Measurements from ENCODE around the gene TBC1D14. TPM values are rescaled to one million over a fixed set of nuclear protein-coding genes. Genes with fewer than 3 reads are reported as not detected.
"Not testable (repeated sequence)": the region's sequence is repeated elsewhere in the genome, so short reads cannot be mapped to it uniquely, and the experiment has no call there.

The TBC1D14 gene
- total RNA-seq, 1 experiment from 2014 or later = 35.2 TPM

DNA sequence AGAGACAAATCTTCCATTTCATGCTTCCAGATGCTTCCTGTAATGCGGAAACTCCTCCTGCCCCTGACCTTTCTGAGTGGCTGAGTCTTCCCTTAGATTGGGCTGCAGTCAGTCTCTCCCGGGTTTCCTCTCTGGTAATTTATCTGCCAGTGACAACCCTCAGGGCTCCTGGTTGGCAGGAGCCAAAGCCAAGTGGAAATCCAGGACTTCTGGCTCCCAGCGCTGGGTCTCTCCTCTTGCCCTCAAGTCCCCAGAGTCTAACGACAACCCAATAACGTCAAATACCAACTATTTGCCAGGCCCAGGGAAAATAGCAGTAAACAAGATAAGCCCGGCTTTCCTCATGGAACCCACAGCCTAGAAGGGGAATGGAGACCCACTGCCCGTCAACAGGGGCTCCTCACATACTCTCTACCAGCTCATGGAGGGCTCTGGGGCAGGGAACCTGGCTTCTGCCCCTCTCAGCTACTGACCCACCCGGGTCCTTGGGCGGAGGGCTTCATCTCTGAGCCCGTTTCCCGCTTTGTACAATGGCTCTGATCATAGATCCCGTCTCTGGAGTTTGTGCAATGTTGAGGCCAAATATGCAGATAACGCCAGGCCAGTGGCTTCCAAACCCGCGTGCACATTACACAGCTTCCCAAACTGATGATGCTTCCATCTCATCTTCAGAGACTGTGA, 1.1 kb upstream of the TBC1D14 start:
- H3K4me2 ChIP-seq (ENCODE audit: low read depth, low read length, poor library complexity, severe bottlenecking) = peak overlapping the region; percentile 95
- no peak overlapping the region for H3K27ac ChIP-seq (ENCODE audit: low read length)

DNA sequence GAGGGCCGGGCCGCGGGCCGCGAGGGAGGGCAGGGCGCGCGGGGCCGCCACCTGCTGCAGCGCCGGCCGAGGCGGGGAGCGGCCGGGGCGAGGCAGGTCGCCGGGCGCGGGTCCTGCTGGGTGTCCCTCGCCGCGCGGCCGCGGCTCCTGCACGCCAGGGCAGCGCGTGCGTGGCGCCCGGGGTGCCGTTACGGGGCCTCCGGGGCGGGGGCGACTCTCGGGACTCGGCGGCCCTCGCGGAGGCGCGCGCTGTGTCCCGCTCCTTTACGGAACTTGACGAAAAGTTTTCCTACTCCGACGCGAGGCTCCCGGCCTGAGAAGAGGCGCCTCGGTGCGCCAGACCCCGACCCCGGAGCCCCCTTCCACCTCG, 329 bp downstream of the TBC1D14 start:
- peaks cover 16% of the 10 kb centered on the region; the same call in 1 of the 2 replicates for H4K20me1 ChIP-seq (ENCODE audit: insufficient read depth, low read depth, low read length)
- no peak overlapping the region for H2AFZ ChIP-seq (ENCODE audit: low read length)
- no peaks in the 10 kb centered on the region for H3K9me3 ChIP-seq (ENCODE audit: low read length)
- no peaks in the 10 kb centered on the region for H3K9me2 ChIP-seq (replicated peaks; ENCODE audit: insufficient read depth, low read length)
- no peaks in the 10 kb centered on the region for H3K27me3 ChIP-seq (ENCODE audit: low read length)
- H3K79me2 ChIP-seq (ENCODE audit: low read length) = no peaks in the 10 kb centered on the region
- peaks cover 17% of the 10 kb centered on the region for H3K4me1 ChIP-seq (ENCODE audit: low read length)
- H3K36me3 ChIP-seq (ENCODE audit: insufficient read depth, low read length) = no peaks in the 10 kb centered on the region
- H3K9ac ChIP-seq (ENCODE audit: low read length) = peak overlapping the region; percentile 76
- no peak overlapping the region for H3K27ac ChIP-seq (ENCODE audit: low read length)
- H3K4me2 ChIP-seq (ENCODE audit: low read depth, low read length, poor library complexity, severe bottlenecking) = peak overlapping the region; percentile 97
- peak overlapping the region; percentile 82 for H3K4me3 ChIP-seq (ENCODE audit: low read length)
- DNase-seq = peak; percentile 67

More for the DNA sequence above, 1.1 kb upstream of the TBC1D14 start:
- DNase-seq = no peak
- peak overlapping the region; percentile 82 for H3K4me3 ChIP-seq (ENCODE audit: low read length)
- peak overlapping the region; percentile 90 for H3K9ac ChIP-seq (ENCODE audit: low read length)
- no peaks in the 10 kb centered on the region for H3K36me3 ChIP-seq (ENCODE audit: insufficient read depth, low read length)
- no peaks in the 10 kb centered on the region for H3K27me3 ChIP-seq (ENCODE audit: low read length)
- H3K79me2 ChIP-seq (ENCODE audit: low read length) = no peaks in the 10 kb centered on the region
- H3K9me3 ChIP-seq (ENCODE audit: low read length) = no peaks in the 10 kb centered on the region
- H4K20me1 ChIP-seq (ENCODE audit: insufficient read depth, low read depth, low read length) = peaks cover 16% of the 10 kb centered on the region; the same call in 1 of the 2 replicates
- no peaks in the 10 kb centered on the region for H3K9me2 ChIP-seq (replicated peaks; ENCODE audit: insufficient read depth, low read length)
- H2AFZ ChIP-seq (ENCODE audit: low read length) = peak overlapping the region; percentile 70
- peaks cover 17% of the 10 kb centered on the region for H3K4me1 ChIP-seq (ENCODE audit: low read length)

DNA sequence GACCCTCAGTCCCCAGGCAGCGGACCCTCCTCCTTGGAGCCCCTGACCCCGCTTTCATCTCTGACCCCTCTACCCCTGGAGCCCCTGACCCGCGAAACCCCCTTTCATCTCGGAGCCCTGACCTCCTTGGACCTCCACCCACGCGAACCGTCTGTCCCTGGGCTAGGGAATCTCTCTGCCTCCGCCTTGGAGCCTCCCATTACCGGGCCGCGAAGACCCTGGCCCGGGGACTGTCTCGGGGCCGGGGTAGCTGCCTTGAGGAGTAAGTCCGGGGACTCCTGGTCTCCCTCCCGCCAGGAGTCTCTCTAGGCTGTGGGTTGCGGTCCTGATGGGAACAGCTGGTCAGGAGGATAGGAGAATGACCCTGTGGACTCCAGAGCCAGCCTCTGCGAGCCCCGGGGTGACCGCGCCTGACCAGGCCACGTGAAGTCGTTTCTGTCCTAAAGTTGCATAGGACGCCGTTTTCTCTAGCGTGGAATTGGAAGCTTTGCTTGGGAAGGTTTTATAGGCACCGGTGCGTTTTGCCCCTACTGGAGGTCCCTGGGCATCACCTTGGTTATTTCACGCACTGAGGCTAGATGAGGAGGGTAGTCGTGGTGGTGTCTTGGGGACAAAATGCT, 824 bp downstream of the TBC1D14 start:
- peak overlapping the region; percentile 82 for H3K4me3 ChIP-seq (ENCODE audit: low read length)
- H2AFZ ChIP-seq (ENCODE audit: low read length) = no peak overlapping the region
- H4K20me1 ChIP-seq (ENCODE audit: insufficient read depth, low read depth, low read length) = peaks cover 20% of the 10 kb centered on the region; the same call in 1 of the 2 replicates
- no peaks in the 10 kb centered on the region for H3K36me3 ChIP-seq (ENCODE audit: insufficient read depth, low read length)
- H3K9me3 ChIP-seq (ENCODE audit: low read length) = no peaks in the 10 kb centered on the region
- DNase-seq = peak; percentile 58
- H3K4me2 ChIP-seq (ENCODE audit: low read depth, low read length, poor library complexity, severe bottlenecking) = peak overlapping the region; percentile 97
- no peak overlapping the region for H3K27ac ChIP-seq (ENCODE audit: low read length)
- no peaks in the 10 kb centered on the region for H3K79me2 ChIP-seq (ENCODE audit: low read length)
- no peaks in the 10 kb centered on the region for H3K9me2 ChIP-seq (replicated peaks; ENCODE audit: insufficient read depth, low read length)
- H3K9ac ChIP-seq (ENCODE audit: low read length) = peak overlapping the region; percentile 76
- peaks cover 17% of the 10 kb centered on the region for H3K4me1 ChIP-seq (ENCODE audit: low read length)
- H3K27me3 ChIP-seq (ENCODE audit: low read length) = no peaks in the 10 kb centered on the region

DNA sequence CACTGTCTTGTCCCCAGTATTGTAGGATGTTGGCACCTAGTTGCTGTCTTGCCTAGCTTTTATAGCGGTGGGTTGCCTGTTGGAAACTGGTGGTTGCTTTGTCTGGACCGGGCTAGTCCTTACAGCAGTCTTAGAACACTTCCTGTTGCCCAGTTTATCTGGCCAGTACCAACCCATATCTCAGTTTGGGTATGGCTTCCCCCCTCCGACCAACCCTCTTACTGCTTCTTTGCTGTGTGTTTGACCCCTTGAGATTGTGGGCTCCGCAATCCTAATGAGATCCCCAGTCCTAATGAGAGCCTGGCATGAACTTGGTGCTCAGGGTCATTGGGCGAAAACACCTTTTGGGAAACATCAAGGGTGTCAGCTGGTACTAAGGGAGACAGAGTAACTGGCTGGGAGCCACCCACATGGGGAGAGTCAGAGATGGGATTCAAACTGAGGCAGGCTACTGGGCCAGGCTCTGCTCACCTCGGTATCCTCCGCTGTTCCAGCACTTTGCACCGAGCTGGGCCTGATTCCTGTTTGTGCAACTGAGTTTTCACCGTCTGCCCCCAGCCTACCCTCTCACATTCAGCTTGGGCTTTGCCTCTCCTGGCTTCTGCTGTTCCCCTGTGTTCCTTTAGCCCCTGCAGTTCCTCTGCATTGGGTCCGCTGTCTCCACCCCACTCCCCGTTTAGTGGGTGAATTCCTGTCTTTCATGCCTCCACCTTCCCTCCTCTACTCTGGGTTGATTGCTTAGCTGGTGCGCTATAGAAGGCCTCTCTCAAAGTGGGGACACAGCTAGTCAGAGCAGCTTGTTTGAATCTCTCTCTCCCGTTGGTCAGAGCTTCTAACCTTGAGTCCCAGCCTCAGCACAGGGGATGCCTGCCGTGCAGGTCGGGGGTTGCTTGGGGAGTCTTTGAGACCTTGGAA, 1.6 kb downstream of the TBC1D14 start:
- DNase-seq = no peak
- Histone ChIP-seq H3K27me3 (ENCODE audit: low read length) (no peaks in the 10 kb centered on the region), H3K36me3 (ENCODE audit: insufficient read depth, low read length) (no peaks in the 10 kb centered on the region), H3K9me3 (ENCODE audit: low read length) (no peaks in the 10 kb centered on the region), H3K9ac (ENCODE audit: low read length) (no peak overlapping the region), H3K27ac (ENCODE audit: low read length) (no peak overlapping the region), H3K9me2 (replicated peaks; ENCODE audit: insufficient read depth, low read length) (no peaks in the 10 kb centered on the region), H4K20me1 (ENCODE audit: insufficient read depth, low read depth, low read length) (peaks cover 22% of the 10 kb centered on the region; the same call in 1 of the 2 replicates), H3K79me2 (ENCODE audit: low read length) (no peaks in the 10 kb centered on the region), H3K4me3 (ENCODE audit: low read length) (peak overlapping the region; percentile 82; the same call in 1 of the 2 replicates), H3K4me1 (ENCODE audit: low read length) (peaks cover 17% of the 10 kb centered on the region), H2AFZ (ENCODE audit: low read length) (no peak overlapping the region), H3K4me2 (ENCODE audit: low read depth, low read length, poor library complexity, severe bottlenecking) (peak overlapping the region; percentile 97)

DNA sequence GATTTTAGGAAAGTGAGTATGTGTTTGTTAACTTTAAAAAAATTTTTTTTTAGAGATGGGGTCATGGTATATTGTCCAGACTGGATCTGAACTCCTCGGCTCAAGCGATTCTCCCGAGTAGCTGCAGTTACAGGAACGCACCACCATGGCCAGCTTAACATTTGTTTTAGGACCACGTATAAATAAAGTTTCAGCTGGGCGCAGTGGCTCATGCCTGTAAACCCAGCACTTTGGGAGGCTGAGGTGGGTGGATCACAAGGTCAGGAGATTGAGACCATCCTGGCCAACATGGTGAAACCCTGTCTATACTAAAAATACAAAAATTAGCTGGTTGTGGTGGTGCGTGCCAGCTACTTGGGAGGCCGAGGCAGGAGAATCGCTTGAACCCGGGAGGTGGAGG, 2.3 kb downstream of the TBC1D14 start:
- H2AFZ ChIP-seq (ENCODE audit: low read length); H3K9ac ChIP-seq (ENCODE audit: low read length); H3K27ac ChIP-seq (ENCODE audit: low read length); H3K4me2 ChIP-seq (ENCODE audit: low read depth, low read length, poor library complexity, severe bottlenecking); H3K4me3 ChIP-seq (ENCODE audit: low read length); H3K9me3 ChIP-seq (ENCODE audit: low read length); DNase-seq; H3K79me2 ChIP-seq (ENCODE audit: low read length); H3K9me2 ChIP-seq (replicated peaks; ENCODE audit: insufficient read depth, low read length); H3K27me3 ChIP-seq (ENCODE audit: low read length); H3K36me3 ChIP-seq (ENCODE audit: insufficient read depth, low read length): not testable (repeated sequence)
- peaks cover 22% of the 10 kb centered on the region; the same call in 1 of the 2 replicates for H4K20me1 ChIP-seq (ENCODE audit: insufficient read depth, low read depth, low read length)
- peaks cover 17% of the 10 kb centered on the region for H3K4me1 ChIP-seq (ENCODE audit: low read length)

DNA sequence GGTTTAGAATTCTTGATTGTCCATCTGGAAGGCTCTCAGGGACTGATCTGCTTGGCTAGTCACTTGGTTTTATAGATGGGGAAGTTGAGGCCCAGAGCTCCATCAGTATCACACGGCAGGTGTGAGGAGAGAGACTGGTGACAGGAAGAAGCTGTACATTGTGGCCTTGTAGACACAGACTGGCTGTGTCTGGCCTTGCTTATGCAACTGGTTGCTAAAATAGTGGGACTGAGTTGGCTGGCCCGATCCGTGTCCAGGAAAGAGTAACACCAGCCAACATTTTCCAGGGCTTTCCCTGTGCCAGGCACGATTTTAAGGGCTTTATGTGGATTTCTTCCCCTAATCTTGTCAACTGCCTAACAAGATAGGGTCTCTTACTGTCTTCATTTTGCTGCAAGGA, 2.8 kb downstream of the TBC1D14 start:
- H3K4me2 ChIP-seq (ENCODE audit: low read depth, low read length, poor library complexity, severe bottlenecking) = no peak overlapping the region
- H3K9me2 ChIP-seq (replicated peaks; ENCODE audit: insufficient read depth, low read length) = no peaks in the 10 kb centered on the region
- H3K36me3 ChIP-seq (ENCODE audit: insufficient read depth, low read length) = no peaks in the 10 kb centered on the region
- H3K79me2 ChIP-seq (ENCODE audit: low read length) = no peaks in the 10 kb centered on the region
- H3K9me3 ChIP-seq (ENCODE audit: low read length) = no peaks in the 10 kb centered on the region
- no peak overlapping the region for H3K27ac ChIP-seq (ENCODE audit: low read length)
- H3K4me1 ChIP-seq (ENCODE audit: low read length) = peaks cover 17% of the 10 kb centered on the region
- H4K20me1 ChIP-seq (ENCODE audit: insufficient read depth, low read depth, low read length) = peaks cover 22% of the 10 kb centered on the region; the same call in 1 of the 2 replicates
- H3K4me3 ChIP-seq (ENCODE audit: low read length) = no peak overlapping the region
- no peaks in the 10 kb centered on the region for H3K27me3 ChIP-seq (ENCODE audit: low read length)
- H2AFZ ChIP-seq (ENCODE audit: low read length) = no peak overlapping the region
- no peak overlapping the region for H3K9ac ChIP-seq (ENCODE audit: low read length)
- DNase-seq = no peak

DNA sequence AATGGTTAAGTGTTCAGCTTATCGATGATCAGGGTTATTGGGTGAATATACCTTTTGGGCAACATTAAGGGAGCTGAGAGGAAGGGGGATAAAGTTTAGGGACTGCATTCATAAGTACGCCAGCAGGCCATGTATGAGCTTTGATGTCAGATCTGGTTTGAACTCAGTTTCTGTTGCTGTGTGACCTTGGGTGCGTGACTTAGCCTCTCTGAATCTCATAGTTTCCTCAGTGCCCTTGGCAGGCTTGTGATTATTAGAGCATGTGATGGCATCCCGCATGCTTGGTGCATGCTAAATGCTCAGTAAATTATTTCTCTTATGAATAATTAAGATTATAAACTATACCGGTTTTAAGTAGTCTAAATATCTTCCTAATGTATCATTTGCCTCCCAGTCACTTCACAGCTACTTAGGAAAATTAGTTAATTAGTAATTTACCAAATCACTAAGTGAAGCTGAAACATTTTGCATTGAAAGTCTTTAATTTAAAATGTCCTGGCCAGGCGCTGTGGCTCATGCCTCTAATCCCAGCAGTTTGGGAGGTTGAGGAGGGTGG, 3.8 kb downstream of the TBC1D14 start:
- H3K4me3 ChIP-seq (ENCODE audit: low read length) = no peak overlapping the region
- H3K27ac ChIP-seq (ENCODE audit: low read length) = no peak overlapping the region
- no peaks in the 10 kb centered on the region for H3K79me2 ChIP-seq (ENCODE audit: low read length)
- H2AFZ ChIP-seq (ENCODE audit: low read length) = no peak overlapping the region
- H3K36me3 ChIP-seq (ENCODE audit: insufficient read depth, low read length) = no peaks in the 10 kb centered on the region
- H3K4me1 ChIP-seq (ENCODE audit: low read length) = peaks cover 14% of the 10 kb centered on the region
- H3K9me3 ChIP-seq (ENCODE audit: low read length) = no peaks in the 10 kb centered on the region
- no peak for DNase-seq
- peaks cover 27% of the 10 kb centered on the region; the same call in 1 of the 2 replicates for H4K20me1 ChIP-seq (ENCODE audit: insufficient read depth, low read depth, low read length)
- no peaks in the 10 kb centered on the region for H3K9me2 ChIP-seq (replicated peaks; ENCODE audit: insufficient read depth, low read length)
- H3K4me2 ChIP-seq (ENCODE audit: low read depth, low read length, poor library complexity, severe bottlenecking) = no peak overlapping the region
- H3K9ac ChIP-seq (ENCODE audit: low read length) = no peak overlapping the region
- H3K27me3 ChIP-seq (ENCODE audit: low read length) = no peaks in the 10 kb centered on the region

All from Karpas-422 (cell line).